RCC 7860 (cell line): Measurements from ENCODE around the gene ANKH.
"Not testable (repeated sequence)": the region's sequence is repeated elsewhere in the genome, so short reads cannot be mapped to it uniquely, and the experiment has no call there.

Experiments used
- DNase-seq: peaks from one replicate; pipeline ENCODE4 v3.0.0-alpha.2; 2015; ENCODE audit warnings: low spot score
- FAIRE-seq: peaks from 2 replicates; lab custom pipeline; 2012; peaks lifted over from hg19 to GRCh38; lab: Jason Lieb, UNC

The ANKH gene

DNA sequence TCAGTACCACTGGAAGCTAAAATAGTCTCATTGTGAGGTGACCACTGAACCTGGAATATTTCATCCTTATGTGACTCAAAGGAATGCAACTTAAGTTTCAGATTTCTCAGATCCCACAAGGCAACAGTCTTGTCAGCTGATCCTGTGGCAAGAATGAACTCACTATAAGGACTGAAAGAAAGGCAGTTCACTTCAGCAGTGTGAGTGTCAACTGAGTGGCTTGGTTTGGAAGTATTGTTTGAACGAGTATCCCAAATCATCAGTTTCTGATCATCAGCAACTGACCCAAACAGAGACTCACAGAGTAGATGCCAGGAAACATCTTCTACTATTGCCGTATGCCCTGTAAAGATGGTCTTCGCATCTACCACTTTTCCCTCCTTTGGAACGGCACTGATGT, 74.2 kb downstream of the ANKH start:
- not testable (repeated sequence) for FAIRE-seq, DNase-seq

- no peak for FAIRE-seq
- no peak for DNase-seq
Observed at GRCh38 chr5:14794583-14795230, 76.9 kb downstream of the ANKH start.

- FAIRE-seq (no peak), DNase-seq (no peak)
Observed at GRCh38 chr5:14793851-14794250, 77.7 kb downstream of the ANKH start.

DNA sequence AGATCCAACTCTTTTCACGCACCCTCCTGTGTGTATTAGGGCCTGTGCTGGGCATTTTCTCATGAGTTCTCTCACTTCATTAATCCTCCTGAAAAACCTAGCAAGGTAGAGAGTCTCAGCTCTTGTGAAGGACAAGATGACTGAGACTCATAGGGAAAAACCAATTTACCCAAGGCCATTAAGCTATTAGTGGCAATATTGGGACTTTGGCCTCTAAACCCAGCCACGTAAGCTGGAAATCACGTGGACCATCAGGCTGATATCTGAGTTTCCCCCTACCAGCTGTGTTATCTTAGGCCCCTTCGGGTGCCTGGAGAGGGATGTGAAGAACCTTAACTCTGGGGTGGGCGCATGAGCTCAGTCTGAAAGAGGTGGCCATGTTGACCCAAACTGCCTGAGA, 80.7 kb downstream of the ANKH start:
- no peak for FAIRE-seq
- no peak for DNase-seq

- DNase-seq (no peak), FAIRE-seq (no peak)
Observed at GRCh38 chr5:14790220-14790619, 81.4 kb downstream of the ANKH start.

GRCh38 chr5:14787801-14788579, 83.6 kb downstream of the ANKH start:
- FAIRE-seq (no peak), DNase-seq (no peak)

DNA sequence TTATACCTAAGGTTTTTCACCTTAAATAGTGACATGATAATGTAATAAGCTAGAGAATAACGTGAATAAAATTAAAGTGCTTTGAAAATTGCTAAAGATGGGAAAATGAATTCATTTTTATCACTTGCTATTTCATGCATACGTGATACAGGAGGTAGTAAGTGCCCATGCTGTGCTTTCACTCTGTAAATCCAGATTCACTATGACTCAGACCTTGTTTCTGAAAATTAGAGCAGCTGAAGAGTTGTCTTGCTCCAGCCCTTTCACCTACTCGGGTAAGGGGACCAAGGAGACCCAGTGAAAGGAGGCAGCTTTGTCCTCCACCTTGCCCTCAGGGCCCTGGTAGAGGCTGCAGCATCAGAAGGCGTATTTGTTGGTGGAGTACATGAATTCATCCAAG, 87.9 kb downstream of the ANKH start:
- FAIRE-seq (no peak), DNase-seq (no peak)

DNA sequence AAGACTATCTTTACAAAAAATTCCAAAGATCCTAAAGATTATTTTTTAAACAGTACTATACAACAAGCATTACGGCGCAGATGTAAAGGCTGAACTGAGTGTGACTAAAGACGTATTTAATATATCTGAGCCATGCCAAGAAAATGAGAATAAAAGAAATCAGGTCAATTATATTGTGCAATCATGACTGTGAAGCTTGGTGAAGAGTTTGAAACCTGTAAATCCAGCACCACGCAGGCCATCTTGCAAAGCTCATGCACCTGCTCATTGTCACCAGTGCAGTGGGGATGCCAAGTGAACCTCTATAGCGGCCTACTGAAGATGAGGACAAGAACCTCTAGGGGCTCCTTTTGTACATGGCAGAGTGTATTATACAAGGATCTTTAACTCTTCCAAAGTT, 89.0 kb downstream of the ANKH start:
- DNase-seq, result no peak

GRCh38 chr5:14781106-14781505, 90.5 kb downstream of the ANKH start:
- DNase-seq (no peak), FAIRE-seq (no peak)

More for the DNA sequence above, 89.0 kb downstream of the ANKH start:
- no peak for FAIRE-seq

GRCh38 chr5:14779975-14780374, 91.6 kb downstream of the ANKH start:
- DNase-seq (no peak), FAIRE-seq (no peak)

- no peak for DNase-seq
- no peak for FAIRE-seq
Observed at GRCh38 chr5:14778792-14779070, 92.8 kb downstream of the ANKH start.

GRCh38 chr5:14777932-14778791, 93.4 kb downstream of the ANKH start:
- no peak for FAIRE-seq
- no peak for DNase-seq

GRCh38 chr5:14777187-14777586, 94.4 kb downstream of the ANKH start:
- DNase-seq (no peak), FAIRE-seq (no peak)

DNA sequence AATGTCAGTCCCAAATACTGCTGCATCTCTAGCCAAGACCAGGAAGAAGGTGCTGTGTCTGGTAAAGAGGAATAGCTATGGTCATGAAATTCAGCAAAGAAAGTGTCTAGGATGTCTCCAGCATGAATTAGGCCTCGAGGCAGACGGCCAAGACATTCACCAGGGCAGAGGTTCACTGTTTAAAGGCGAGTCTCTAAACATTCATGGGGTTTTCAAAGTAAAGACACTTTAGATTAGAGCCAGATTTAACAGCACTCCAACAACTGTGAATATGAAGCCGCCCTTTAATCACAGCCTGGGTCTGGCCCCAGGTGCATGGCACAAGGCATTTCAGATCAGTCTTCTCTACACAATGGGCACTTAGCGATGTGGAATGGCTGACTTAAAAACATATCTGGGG, 95.0 kb downstream of the ANKH start:
- DNase-seq, result no peak
- no peak for FAIRE-seq

- no peak for FAIRE-seq
- DNase-seq, result peak; percentile 46
Observed at GRCh38 chr5:14775857-14776256, 95.7 kb downstream of the ANKH start.

DNA sequence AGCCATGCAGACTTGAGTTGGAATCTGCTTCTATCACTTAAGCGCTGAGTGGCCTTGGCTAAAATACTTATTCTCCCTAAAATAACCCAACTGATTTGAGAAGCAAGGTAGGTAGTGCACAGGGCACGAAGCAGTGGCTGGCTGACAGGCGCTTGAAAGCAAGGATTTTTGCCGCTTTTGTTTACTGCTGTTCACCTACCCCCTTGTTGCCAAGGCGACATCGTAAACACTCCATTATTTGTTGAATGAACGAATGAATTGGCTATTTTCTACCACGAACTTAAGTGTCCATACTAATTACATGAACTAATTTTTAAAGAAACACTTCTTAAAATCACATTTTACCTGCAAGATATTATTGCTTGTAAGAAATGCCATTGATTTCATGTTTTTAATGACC, 98.0 kb downstream of the ANKH start:
- no peak for DNase-seq
- no peak for FAIRE-seq

GRCh38 chr5:14771972-14772371, 99.6 kb downstream of the ANKH start:
- FAIRE-seq, result no peak
- DNase-seq, result no peak

- FAIRE-seq, result no peak
- DNase-seq, result no peak
Observed at GRCh38 chr5:14771189-14771588, 100.4 kb downstream of the ANKH start.

DNA sequence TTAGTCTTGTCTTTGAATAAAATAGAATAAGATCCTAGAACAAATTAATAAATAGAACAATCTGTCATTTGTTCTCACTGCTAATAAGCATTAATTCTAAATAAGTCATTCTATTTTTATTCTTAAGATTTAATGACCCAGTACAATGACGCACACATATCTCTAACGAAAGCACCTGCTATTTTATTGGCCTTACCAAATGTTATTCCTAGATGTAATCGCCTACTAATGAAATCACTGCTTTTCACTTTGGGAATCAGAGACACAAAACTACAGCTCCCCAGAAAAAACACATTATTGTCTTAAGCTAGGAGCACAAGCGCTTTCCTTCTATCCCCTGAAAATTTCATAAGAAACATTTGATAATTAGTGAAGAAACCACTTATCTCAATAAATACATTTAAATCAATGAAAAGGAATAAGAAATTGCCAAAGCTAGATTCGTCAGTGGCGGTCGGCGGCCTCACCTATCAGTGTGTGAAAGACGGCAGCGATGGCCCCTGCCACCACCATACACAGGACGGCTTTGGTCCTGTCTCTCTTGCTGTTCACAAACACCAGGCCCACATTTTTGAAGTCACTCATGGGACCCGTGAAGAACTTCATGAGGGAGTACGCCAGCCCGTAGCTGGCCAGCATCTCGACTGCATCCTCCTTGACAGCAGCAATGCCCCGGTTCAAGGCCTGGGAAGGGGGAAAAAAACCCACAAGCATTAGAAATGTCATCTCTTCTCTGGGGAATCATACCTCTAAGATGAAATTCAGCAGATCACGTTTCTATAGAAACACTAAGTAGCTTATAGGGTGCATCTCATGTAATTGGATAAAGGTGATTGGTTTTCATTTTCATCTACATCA, 102.8 kb downstream of the ANKH start:
- FAIRE-seq, result no peak
- no peak for DNase-seq

- FAIRE-seq, result no peak
- DNase-seq, result no peak
Observed at GRCh38 chr5:14767735-14768507, 103.7 kb downstream of the ANKH start.
